GM12892 (cell line): ENCODE measurements around the gene FAR2.

Source experiments
- POLR2AphosphoS5 ChIP-seq: IDR thresholded peaks from 2 replicates; pipeline ENCODE4 v1.6.1; 2011; ENCODE audit warnings: low read depth, low read length, control low read depth
- TAF1 ChIP-seq: IDR thresholded peaks from 2 replicates; pipeline ENCODE4 v1.6.1; 2011; ENCODE audit warnings: low read depth, mild to moderate bottlenecking, control low read depth, low read length, borderline replicate concordance

DNA sequence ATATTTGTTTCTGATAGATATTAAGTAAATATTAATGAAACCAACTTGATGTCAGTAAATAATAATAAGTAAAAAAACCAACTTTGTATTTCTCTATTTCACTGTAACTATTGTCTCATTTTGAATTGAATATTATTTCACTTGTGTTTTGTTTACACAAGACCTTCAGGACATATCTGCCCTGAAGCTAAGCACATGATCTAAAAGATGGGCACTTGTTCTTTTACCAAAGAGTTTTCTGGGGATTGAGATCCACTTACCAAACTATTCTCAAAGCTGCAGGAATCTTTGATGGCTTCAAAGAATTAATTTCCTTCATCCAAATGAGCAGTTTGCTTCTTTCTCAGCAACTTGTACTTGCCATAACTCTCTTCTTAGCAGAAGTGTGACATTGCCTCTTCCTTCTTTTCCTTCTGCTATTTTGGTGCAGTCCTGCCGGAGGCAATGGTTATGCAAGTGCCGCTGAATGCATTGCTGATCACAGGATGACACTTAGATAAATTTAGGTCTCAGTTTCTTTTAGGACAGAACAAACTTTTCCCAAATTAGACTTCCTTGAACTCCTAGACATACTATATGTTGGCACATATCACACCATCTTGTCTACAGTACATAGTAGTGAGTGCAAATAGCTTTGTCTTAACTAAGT is 9.2 kb downstream of the FAR2 start:
- no peak for TF ChIP-seq TAF1
- TF ChIP-seq POLR2AphosphoS5, result no peak
